ENCODE data around the gene RPS25. TPM values are rescaled to one million over a fixed set of nuclear protein-coding genes. Genes with fewer than 3 reads are reported as not detected.
"Not testable (repeated sequence)": the region's sequence is repeated elsewhere in the genome, so short reads cannot be mapped to it uniquely, and the experiment has no call there.

RPS25 gene
- total RNA-seq, 2 experiments from 2014 or later = 1,115 to 1,170 TPM

DNA sequence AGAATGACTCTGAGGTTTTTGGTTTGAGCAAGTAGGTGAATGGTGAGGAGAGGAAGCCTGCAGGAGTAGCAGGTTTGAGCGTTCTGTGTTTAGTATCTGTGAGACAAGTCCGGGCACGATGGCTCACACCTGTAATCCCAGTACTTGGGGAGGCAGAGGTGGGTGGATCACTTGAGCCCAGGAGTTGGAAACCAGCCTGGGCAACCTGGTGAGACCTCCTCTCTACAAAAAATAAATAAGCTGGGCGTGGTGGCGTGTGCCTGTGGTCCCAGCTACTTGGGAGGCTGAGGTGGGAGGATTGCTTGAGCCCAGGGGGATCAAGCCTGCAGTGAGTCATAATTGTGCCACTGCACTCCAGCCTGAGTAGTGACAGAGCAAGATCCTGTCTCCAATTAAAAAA lies 29.9 kb downstream of the RPS25 start:
- Mint-ChIP-seq H3K27ac (no peak overlapping the region), H3K9me3 (ENCODE audit: insufficient read depth) (no peaks in the 10 kb centered on the region), H3K36me3 (ENCODE audit: low read depth) (no peaks in the 10 kb centered on the region), H3K27me3 (ENCODE audit: low read depth) (no peaks in the 10 kb centered on the region), H3K4me3 (no peak overlapping the region), H3K4me1 (ENCODE audit: low read depth) (no peaks in the 10 kb centered on the region)
- DNase-seq (no peak), ATAC-seq (no peak)
- POLR2A ChIA-PET = no interaction called here
- CTCF ChIA-PET = no interaction called here

DNA sequence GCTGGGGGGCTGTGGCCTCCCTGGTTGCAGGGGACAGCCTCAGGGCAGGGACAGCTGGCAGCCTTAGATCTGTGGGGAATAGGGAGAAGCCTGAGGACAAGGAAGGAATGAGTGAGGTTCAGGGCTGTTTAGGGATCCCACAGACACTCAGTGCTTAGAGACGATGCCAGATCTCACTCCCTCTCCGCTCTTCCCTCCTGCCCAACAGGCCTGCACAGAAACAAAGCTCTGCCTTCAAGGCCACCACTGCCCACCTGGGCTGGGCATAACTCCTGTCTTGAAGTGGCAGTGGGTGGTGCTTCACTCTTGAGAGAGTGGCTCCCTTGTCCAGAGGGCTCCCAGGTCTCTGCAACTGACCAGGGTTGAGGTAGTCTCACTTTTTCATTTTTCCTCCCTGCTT lies 33.3 kb downstream of the RPS25 start:
- Mint-ChIP-seq H3K27ac (no peak overlapping the region), H3K4me3 (no peak overlapping the region), H3K4me1 (ENCODE audit: low read depth) (no peaks in the 10 kb centered on the region), H3K27me3 (ENCODE audit: low read depth) (no peaks in the 10 kb centered on the region), H3K36me3 (ENCODE audit: low read depth) (no peaks in the 10 kb centered on the region), H3K9me3 (ENCODE audit: insufficient read depth) (no peaks in the 10 kb centered on the region)
- CTCF ChIA-PET = interaction anchor here (1.3 kb wide), 1 partner anchor 28 kb away, joined by 3 read pairs; the partner anchor contains the start of gene UPK2
- ATAC-seq (no peak), DNase-seq (no peak)
- POLR2A ChIA-PET = interaction anchor here (1.0 kb wide), 1 partner anchor 33 kb away, joined by 3 read pairs; the partner anchor contains the start of gene RPS25

DNA sequence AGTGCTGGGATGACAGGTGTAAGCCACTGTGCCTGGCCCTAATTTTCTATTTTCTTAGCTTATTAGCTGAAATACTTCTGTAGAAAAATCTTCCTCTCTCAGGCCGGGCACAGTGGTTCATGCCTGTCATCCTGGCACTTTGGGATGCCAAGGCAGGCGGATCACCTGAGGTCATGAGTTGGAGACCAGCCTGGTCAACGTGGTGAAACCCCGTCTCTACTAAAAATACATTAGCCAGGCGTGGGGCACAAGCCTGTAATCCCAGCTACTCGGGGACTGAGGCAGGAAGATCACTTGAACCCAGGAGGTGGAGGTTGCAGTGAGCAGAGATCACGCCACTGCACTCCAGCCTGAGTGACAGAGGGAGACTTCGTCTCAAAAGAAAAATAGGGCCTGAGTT lies 33.8 kb downstream of the RPS25 start:
- not testable (repeated sequence) for H3K4me3 Mint-ChIP-seq; H3K27ac Mint-ChIP-seq; ATAC-seq; H3K36me3 Mint-ChIP-seq (ENCODE audit: low read depth); H3K27me3 Mint-ChIP-seq (ENCODE audit: low read depth); H3K9me3 Mint-ChIP-seq (ENCODE audit: insufficient read depth); H3K4me1 Mint-ChIP-seq (ENCODE audit: low read depth); DNase-seq
- CTCF ChIA-PET = interaction anchor here (1.3 kb wide), 1 partner anchor 28 kb away, joined by 3 read pairs; the partner anchor contains the start of gene UPK2
- POLR2A ChIA-PET = interaction anchor here (0.6 to 1.0 kb wide), 2 partner anchors 13 to 33 kb away, joined by 3 to 4 read pairs; partner anchors contain the start of gene RPS25

DNA sequence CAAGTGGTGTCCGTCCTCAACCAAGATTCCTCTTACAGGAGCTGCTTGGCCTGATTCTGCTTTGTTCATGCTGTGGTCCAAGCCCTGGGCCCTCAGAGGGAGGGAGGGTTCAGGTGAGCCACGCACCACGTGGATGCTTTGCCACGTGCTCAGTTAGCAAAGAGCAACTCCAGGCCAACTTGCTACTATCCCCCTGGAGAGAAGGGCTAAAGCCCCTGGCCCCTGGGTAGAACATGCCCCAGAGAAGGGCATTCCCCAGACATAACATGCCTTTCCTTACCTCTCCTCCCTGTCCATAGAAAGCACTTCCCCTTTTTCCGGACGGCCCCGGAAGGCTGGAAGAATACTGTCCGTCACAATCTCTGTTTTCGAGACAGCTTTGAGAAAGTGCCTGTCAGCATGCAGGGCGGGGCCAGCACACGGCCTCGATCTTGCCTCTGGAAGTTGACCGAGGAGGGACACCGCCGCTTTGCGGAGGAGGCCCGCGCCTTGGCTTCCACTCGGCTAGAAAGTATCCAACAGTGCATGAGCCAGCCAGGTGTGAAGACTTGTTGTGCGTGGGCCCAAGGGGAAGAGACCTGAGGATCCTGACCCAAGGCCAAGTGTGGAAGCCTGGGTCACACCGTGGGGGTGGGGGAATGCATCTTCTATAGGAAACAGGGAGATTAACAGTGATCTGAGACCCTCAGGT lies 37.8 kb downstream of the RPS25 start:
- H3K27me3 Mint-ChIP-seq (ENCODE audit: low read depth) = peaks cover 5% of the 10 kb centered on the region
- no peak overlapping the region for H3K27ac Mint-ChIP-seq
- no peaks in the 10 kb centered on the region for H3K4me1 Mint-ChIP-seq (ENCODE audit: low read depth)
- POLR2A ChIA-PET = no interaction called here
- no peaks in the 10 kb centered on the region for H3K9me3 Mint-ChIP-seq (ENCODE audit: insufficient read depth)
- no peak overlapping the region for H3K4me3 Mint-ChIP-seq
- CTCF ChIA-PET = no interaction called here
- ATAC-seq (no peak), DNase-seq (no peak)
- H3K36me3 Mint-ChIP-seq (ENCODE audit: low read depth) = no peaks in the 10 kb centered on the region

DNA sequence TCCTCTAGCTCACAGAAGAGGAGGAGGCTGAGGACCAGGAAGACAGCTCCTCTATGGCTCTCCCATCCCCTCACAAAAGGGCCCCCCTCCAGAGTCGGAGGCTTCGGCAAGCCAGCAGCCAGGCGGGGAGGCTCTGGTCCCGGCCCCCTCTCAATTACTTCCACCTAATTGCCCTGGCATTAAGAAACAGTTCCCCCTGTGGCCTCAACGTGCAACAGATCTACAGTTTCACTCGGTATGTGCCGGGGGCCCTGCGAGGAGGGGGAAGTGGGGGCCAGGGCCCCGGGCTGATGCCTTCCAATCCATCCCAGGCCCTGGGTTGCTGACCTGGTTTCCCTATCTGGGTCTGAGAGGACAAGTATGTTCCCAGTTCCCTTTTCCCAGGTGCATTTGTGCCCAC lies 38.7 kb downstream of the RPS25 start:
- Mint-ChIP-seq H3K4me1 (ENCODE audit: low read depth) (no peaks in the 10 kb centered on the region), H3K36me3 (ENCODE audit: low read depth) (no peaks in the 10 kb centered on the region), H3K4me3 (no peak overlapping the region), H3K27me3 (ENCODE audit: low read depth) (peaks cover 12% of the 10 kb centered on the region), H3K27ac (no peak overlapping the region), H3K9me3 (ENCODE audit: insufficient read depth) (no peaks in the 10 kb centered on the region)
- ATAC-seq (no peak), DNase-seq (no peak)
- ChIA-PET POLR2A (no interaction called here), CTCF (no interaction called here)

DNA sequence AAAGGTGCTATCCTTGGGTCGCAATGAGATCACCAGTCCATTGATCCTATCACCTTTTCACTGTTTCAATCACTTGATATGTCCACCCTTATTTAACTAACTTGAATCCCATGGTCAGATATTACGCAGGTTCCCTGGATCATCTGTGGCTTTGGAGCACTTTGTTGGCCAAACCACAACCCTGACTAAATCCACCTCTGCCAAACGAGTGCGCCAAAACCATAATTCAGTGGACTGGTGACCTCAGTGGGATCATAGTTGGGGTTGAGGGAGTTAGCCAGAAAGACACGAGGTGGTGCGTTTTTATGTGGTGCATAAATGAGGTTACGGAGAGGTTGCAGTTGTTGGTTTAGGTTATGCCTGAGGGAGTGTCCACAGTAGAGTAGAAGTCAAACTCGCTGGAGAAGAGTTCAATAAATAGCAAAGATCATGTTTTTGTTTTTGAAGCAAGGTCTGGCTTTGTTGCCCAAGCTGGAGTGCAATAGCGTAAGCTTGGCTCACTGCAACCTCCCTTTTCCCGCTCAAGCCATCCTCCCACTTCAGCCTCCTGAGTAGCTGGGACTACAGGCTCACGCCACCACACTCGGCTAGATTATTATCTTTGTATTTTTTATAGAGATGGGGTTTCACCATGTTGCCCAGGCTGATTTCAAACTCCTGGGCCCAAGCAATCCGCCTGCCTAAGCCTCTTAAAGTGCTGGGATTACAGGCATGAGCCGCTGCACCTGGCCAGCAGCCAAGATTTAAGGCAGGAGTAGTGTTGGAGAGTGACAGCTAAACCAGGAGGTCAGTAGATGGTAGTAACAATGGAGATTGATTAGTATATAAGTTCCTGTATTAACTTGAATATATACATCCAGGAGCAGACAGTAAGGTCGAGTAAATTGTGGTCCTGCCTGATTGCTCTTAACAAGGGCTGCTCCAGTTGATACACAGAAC lies 42.1 kb downstream of the RPS25 start:
- ChIA-PET CTCF (interaction anchor here (1.4 kb wide), 1 partner anchor 21 kb away, joined by 3 read pairs; no protein-coding TSS in a partner anchor), POLR2A (no interaction called here)
- Mint-ChIP-seq H3K9me3 (ENCODE audit: insufficient read depth) (no peaks in the 10 kb centered on the region), H3K4me1 (ENCODE audit: low read depth) (no peaks in the 10 kb centered on the region), H3K36me3 (ENCODE audit: low read depth) (no peaks in the 10 kb centered on the region), H3K4me3 (no peak overlapping the region), H3K27me3 (ENCODE audit: low read depth) (peaks cover 15% of the 10 kb centered on the region), H3K27ac (no peak overlapping the region)
- DNase-seq = no peak
- ATAC-seq = no peak

DNA sequence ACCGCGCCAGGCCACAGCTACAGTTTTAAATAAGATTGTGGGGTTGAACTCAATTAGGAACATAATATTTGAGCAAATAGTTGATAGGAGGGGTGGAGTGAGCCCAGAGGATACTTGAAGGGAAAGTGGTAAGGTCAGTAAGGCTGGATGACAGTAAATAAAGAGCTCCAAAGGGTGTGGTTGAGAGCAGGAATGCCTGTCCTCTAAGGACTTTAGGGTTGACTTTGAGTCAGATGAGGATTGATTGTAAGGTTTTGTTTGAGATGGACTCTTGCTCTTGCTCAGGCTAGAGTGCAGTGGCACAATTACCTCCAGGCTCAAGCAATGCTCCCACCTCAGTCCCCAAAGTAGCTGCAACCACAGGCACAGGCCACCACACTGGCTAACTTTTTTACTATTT lies 44.2 kb downstream of the RPS25 start:
- Mint-ChIP-seq H3K36me3 (ENCODE audit: low read depth) (no peaks in the 10 kb centered on the region), H3K27me3 (ENCODE audit: low read depth) (peaks cover 17% of the 10 kb centered on the region), H3K27ac (no peak overlapping the region), H3K9me3 (ENCODE audit: insufficient read depth) (no peaks in the 10 kb centered on the region), H3K4me1 (ENCODE audit: low read depth) (no peaks in the 10 kb centered on the region), H3K4me3 (no peak overlapping the region)
- ChIA-PET CTCF (no interaction called here), POLR2A (no interaction called here)
- DNase-seq (no peak), ATAC-seq (no peak)

DNA sequence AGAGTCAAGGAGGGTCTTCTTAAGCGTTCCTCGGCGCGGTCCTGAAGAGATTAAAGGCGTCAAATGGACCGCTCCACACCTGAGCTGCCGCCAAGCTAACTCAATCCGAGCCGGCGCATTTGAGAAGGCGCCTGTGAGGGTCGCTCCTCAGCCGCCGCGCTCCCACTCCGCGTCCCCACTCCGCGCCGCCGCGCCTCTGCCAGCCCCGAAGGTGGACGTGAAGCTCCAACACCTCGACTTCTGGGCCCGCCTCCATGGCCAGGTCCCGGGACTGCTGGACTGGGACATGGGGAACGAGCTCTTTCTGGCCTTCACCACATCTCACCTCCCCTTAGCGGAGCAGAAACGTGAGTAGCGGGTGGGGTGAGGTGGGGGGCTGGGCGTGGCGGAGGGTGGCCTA lies 46.5 kb downstream of the RPS25 start, which contains the start of gene FOXR1:
Gene FOXR1, plus strand, starts transcription at position 116 of the 400 bp plus-strand sequence. Its CDS starts 171 bp downstream, at position 287.
- POLR2A ChIA-PET = no interaction called here
- no peak for DNase-seq
- no peak within 1 kb of the TSS for H3K27ac Mint-ChIP-seq
- CTCF ChIA-PET = no interaction called here
- no peak for ATAC-seq
- H3K4me1 Mint-ChIP-seq (ENCODE audit: low read depth) = no peaks in the 10 kb centered on the region
- H3K36me3 Mint-ChIP-seq (ENCODE audit: low read depth) = no peaks in the 10 kb centered on the region
- peaks cover 15% of the 10 kb centered on the region for H3K27me3 Mint-ChIP-seq (ENCODE audit: low read depth)
- H3K4me3 Mint-ChIP-seq = no peak within 1 kb of the TSS
- no peaks in the 10 kb centered on the region for H3K9me3 Mint-ChIP-seq (ENCODE audit: insufficient read depth)

DNA sequence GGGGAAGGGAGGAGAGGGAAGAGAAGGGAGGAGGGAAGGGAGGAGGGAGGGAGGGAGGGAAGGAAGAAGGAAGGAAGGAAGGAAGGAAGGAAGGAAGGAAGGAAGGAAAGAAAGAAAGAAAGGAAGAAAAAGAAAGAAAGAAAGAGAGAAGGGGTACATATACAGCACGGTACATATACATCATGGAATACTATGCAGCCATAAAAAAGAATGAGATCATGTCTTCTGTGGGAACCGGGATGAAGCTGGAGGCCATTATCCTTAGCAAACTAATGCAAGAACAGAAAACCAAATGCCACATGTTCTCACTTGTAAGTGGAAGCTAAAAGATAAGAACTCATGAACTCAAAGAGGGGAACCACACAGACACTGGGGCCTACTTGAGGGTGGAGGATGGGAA lies 48.6 kb downstream of the RPS25 start:
- POLR2A ChIA-PET; H3K9me3 Mint-ChIP-seq (ENCODE audit: insufficient read depth); H3K36me3 Mint-ChIP-seq (ENCODE audit: low read depth); H3K4me1 Mint-ChIP-seq (ENCODE audit: low read depth); ATAC-seq; CTCF ChIA-PET; H3K27ac Mint-ChIP-seq; H3K4me3 Mint-ChIP-seq; DNase-seq; H3K27me3 Mint-ChIP-seq (ENCODE audit: low read depth): not testable (repeated sequence)

Small RNA genes lying within 50 kb of the gene (microRNA-seq; reads per million reads assigned to microRNA genes)
- gene MIR3656 = not detected

Other genes with a start within 250 kb of the RPS25 start
- 100 to 1,000 TPM; 143 to 152 TPM for gene DDX6, start 227.2 kb downstream of the RPS25 start, total RNA-seq
- under 1 TPM; 0.08 to 0.18 TPM for gene CXCR5, start 134.5 kb downstream of the RPS25 start, total RNA-seq
- gene BCL9L, start 92.4 kb downstream of the RPS25 start, total RNA-seq = 10 to 100 TPM; 70.0 to 70.6 TPM
- gene UPK2, start 62.0 kb downstream of the RPS25 start, total RNA-seq = not detected
- gene FOXR1, start 46.6 kb downstream of the RPS25 start, total RNA-seq = not detected
- 10 to 100 TPM; 39.3 to 41.1 TPM for gene CENATAC, start 20.2 kb downstream of the RPS25 start, total RNA-seq
- 10 to 100 TPM; 58.6 to 65.0 TPM for gene TRAPPC4, start 423 bp upstream of the RPS25 start, total RNA-seq
- 10 to 100 TPM; 22.4 to 26.6 TPM for gene SLC37A4, start 12.5 kb upstream of the RPS25 start, total RNA-seq
- gene HYOU1, start 38.9 kb upstream of the RPS25 start, total RNA-seq = 100 to 1,000 TPM; 133 to 135 TPM
- gene VPS11, start 49.5 kb upstream of the RPS25 start, total RNA-seq = 10 to 100 TPM; 30.8 to 31.6 TPM
- 10 to 100 TPM; 31.0 to 32.5 TPM for gene HMBS, start 66.5 kb upstream of the RPS25 start, total RNA-seq
- gene DPAGT1, start 83.5 kb upstream of the RPS25 start, total RNA-seq = 10 to 100 TPM; 52.5 to 57.7 TPM
- 10 to 100 TPM; 33.2 to 35.2 TPM for gene C2CD2L, start 89.0 kb upstream of the RPS25 start, total RNA-seq
- gene HINFP, start 103.2 kb upstream of the RPS25 start, total RNA-seq = 10 to 100 TPM; 36.1 to 40.9 TPM
- gene ABCG4, start 130.7 kb upstream of the RPS25 start, total RNA-seq = under 1 TPM in 1 of 2 experiments, not detected in 1; 0.18 TPM
- gene NLRX1, start 150.4 kb upstream of the RPS25 start, total RNA-seq = 10 to 100 TPM; 24.6 to 24.8 TPM
- under 1 TPM; 0.18 to 0.63 TPM for gene NHERF4, start 167.1 kb upstream of the RPS25 start, total RNA-seq
- gene CBL, start 188.0 kb upstream of the RPS25 start, total RNA-seq = 10 to 100 TPM; 43.6 to 43.7 TPM